Measurements from ENCODE around the gene PRKN.
A peak's percentile ranks its signal among the peaks of the same experiment; 100 is the strongest.

The PRKN gene

GRCh38 chr6:161422710-161423680 is 1304.6 kb downstream of the PRKN start:
- DNase-seq, result peak in 1 of 2 experiments; percentile 7

- peak; percentile 8 to 56 for DNase-seq
Observed at GRCh38 chr6:161418463-161418945, 1309.1 kb downstream of the PRKN start.

GRCh38 chr6:161417717-161418462 is 1309.7 kb downstream of the PRKN start:
- no peak for DNase-seq

- DNase-seq, result no peak
Observed at GRCh38 chr6:161415302-161415855, 1312.2 kb downstream of the PRKN start.

GRCh38 chr6:161414707-161415106 is 1312.9 kb downstream of the PRKN start:
- DNase-seq, result no peak

- DNase-seq, result no peak
Observed at GRCh38 chr6:161414180-161414579, 1313.4 kb downstream of the PRKN start.

GRCh38 chr6:161413355-161413771 is 1314.2 kb downstream of the PRKN start:
- no peak for DNase-seq

GRCh38 chr6:161412795-161413194 is 1314.8 kb downstream of the PRKN start:
- DNase-seq, result no peak

GRCh38 chr6:161411265-161411944 is 1316.2 kb downstream of the PRKN start:
- DNase-seq, result no peak

GRCh38 chr6:161410736-161411135 is 1316.8 kb downstream of the PRKN start:
- DNase-seq, result no peak

GRCh38 chr6:161410076-161410475 is 1317.5 kb downstream of the PRKN start:
- DNase-seq, result no peak

GRCh38 chr6:161409353-161409752 is 1318.2 kb downstream of the PRKN start:
- DNase-seq, result no peak

GRCh38 chr6:161408041-161408440 is 1319.5 kb downstream of the PRKN start:
- DNase-seq, result no peak

- peak in 1 of 2 experiments; percentile 4 for DNase-seq
Observed at GRCh38 chr6:161407581-161407980, 1320.0 kb downstream of the PRKN start.

- DNase-seq, result no peak
Observed at GRCh38 chr6:161407115-161407514, 1320.5 kb downstream of the PRKN start.

- peak in 1 of 2 experiments; percentile 1 for DNase-seq
Observed at GRCh38 chr6:161406646-161407045, 1320.9 kb downstream of the PRKN start.

GRCh38 chr6:161405418-161405817 is 1322.1 kb downstream of the PRKN start:
- DNase-seq, result no peak

GRCh38 chr6:161403717-161404116 is 1323.8 kb downstream of the PRKN start:
- DNase-seq, result no peak

GRCh38 chr6:161401587-161402309 is 1325.8 kb downstream of the PRKN start:
- DNase-seq, result no peak

- DNase-seq, result no peak
Observed at GRCh38 chr6:161400671-161401070, 1326.9 kb downstream of the PRKN start.

GRCh38 chr6:161396539-161396938 is 1331.0 kb downstream of the PRKN start:
- no peak for DNase-seq

GRCh38 chr6:161395716-161396231 is 1331.8 kb downstream of the PRKN start:
- DNase-seq, result no peak
